Activated naive CD4-positive, alpha-beta T cell treated with anti-CD3 and anti-CD28 coated beads for 36 hours (primary cell): ENCODE measurements around the gene CES2. TPM values are rescaled to one million over a fixed set of nuclear protein-coding genes. Genes with fewer than 3 reads are reported as not detected.
"Not testable (repeated sequence)": the region's sequence is repeated elsewhere in the genome, so short reads cannot be mapped to it uniquely, and the experiment has no call there.

Experiments used
- CTCF ChIA-PET: fragments of 350-600 bp; sonication (Branson Sonifier 250); formaldehyde crosslinking; loops from one replicate; lab custom pipeline; 2021; ENCODE audit warnings: antibody characterized with exemption; lab: Charles Lee
- DNase-seq: peaks from one replicate; pipeline ENCODE4 v3.0.0-alpha.2; 2020
- H3K27ac Mint-ChIP-seq: one replicate; pipeline ENCODE4 v1.8.0; 2021; ENCODE audit warnings: mild to moderate bottlenecking, mixed read lengths
- H3K27me3 Mint-ChIP-seq: one replicate; pipeline ENCODE4 v1.8.0; 2021; ENCODE audit warnings: low read depth, mixed read lengths
- H3K36me3 Mint-ChIP-seq: one replicate; pipeline ENCODE4 v1.8.0; 2021; ENCODE audit warnings: low read depth, mixed read lengths
- H3K4me1 Mint-ChIP-seq: one replicate; pipeline ENCODE4 v1.8.0; 2021; ENCODE audit warnings: low read depth, mixed read lengths
- H3K4me3 Mint-ChIP-seq: one replicate; pipeline ENCODE4 v1.8.0; 2021; ENCODE audit warnings: mild to moderate bottlenecking, moderate library complexity, mixed read lengths
- H3K9me3 Mint-ChIP-seq: one replicate; pipeline ENCODE4 v1.8.0; 2021; ENCODE audit warnings: mixed read lengths
- intact Hi-C: fragments of 100-400 bp; cut with micrococcal nuclease; formaldehyde crosslinking; loops from one replicate; pipeline ENCODE4 v1.15.1; 2023
- total RNA-seq, 2 experiments: library from RNA; stranded (reverse); gene quantifications; one replicate each; pipeline ENCODE4 v1.2.3, GENCODE V29; 2021

The CES2 gene
- total RNA-seq, 2 experiments from 2014 or later = 20.0 to 22.0 TPM

DNA sequence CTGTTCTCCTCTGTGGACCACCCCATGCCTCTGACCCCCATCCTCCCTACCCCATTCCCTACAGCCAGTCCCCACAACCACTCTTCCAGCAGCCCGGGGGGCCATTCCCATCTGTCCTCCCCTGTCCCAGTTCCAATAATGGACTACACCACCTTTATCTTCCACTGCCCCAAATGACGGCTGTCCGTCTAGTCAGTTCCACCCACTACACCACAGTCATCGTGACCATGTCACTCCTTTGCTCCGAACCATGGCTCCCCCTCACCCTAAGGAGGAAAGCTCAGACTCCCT is 39.7 kb upstream of the CES2 start:
- Mint-ChIP-seq H3K27me3 (no peaks in the 10 kb centered on the region), H3K4me3 (no peak overlapping the region), H3K36me3 (peaks cover 3% of the 10 kb centered on the region), H3K4me1 (peaks cover 8% of the 10 kb centered on the region), H3K27ac (no peak overlapping the region), H3K9me3 (no peaks in the 10 kb centered on the region)
- CTCF ChIA-PET = interaction anchor here (0.6 to 6.9 kb wide), 12 partner anchors 9 to 158 kb away, joined by 3 to 44 read pairs (median 4); partner anchors contain the start of genes CDH16 and PDP2
- intact Hi-C loops = loop anchor here (1.0 to 2.0 kb wide), 4 partner anchors 33 to 119 kb away; no protein-coding TSS in a partner anchor
- DNase-seq = no peak

GRCh38 chr16:66895999-66896398 is 39.3 kb upstream of the CES2 start:
- H3K36me3 Mint-ChIP-seq = peaks cover 3% of the 10 kb centered on the region
- H3K4me3 Mint-ChIP-seq = no peak overlapping the region
- CTCF ChIA-PET = interaction anchor here (0.6 to 6.9 kb wide), 7 partner anchors 9 to 57 kb away, joined by 3 to 44 read pairs (median 6); partner anchors contain the start of gene CDH16
- peaks cover 8% of the 10 kb centered on the region for H3K4me1 Mint-ChIP-seq
- no peak for DNase-seq
- H3K9me3 Mint-ChIP-seq = no peaks in the 10 kb centered on the region
- H3K27ac Mint-ChIP-seq = no peak overlapping the region
- no peaks in the 10 kb centered on the region for H3K27me3 Mint-ChIP-seq
- intact Hi-C loops = loop anchor here (1.0 to 2.0 kb wide), 4 partner anchors 32 to 119 kb away; no protein-coding TSS in a partner anchor

DNA sequence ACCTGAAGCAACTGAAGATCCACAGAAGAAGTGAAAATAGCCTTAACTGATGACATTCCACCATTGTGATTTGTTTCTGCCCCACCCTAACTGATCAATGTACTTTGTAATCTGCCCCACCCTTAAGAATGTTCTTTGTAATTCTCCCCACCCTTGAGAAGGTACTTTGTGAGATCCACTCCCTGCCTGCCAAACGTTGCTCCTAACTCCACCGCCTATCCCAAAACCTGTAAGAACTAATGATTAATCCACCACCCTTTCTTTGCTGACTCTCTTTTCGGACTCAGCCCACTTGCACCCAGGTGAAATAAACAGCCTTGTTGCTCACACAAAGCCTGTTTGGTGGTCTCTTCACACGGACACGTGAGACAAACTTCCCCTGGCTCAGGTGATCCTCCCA is 38.6 kb upstream of the CES2 start:
- intact Hi-C loops, H3K36me3 Mint-ChIP-seq, DNase-seq, H3K4me3 Mint-ChIP-seq, H3K27ac Mint-ChIP-seq, H3K27me3 Mint-ChIP-seq, H3K9me3 Mint-ChIP-seq, H3K4me1 Mint-ChIP-seq: not testable (repeated sequence)
- CTCF ChIA-PET = interaction anchor here (0.6 to 6.9 kb wide), 5 partner anchors 11 to 122 kb away, joined by 3 to 44 read pairs (median 4); no protein-coding TSS in a partner anchor

DNA sequence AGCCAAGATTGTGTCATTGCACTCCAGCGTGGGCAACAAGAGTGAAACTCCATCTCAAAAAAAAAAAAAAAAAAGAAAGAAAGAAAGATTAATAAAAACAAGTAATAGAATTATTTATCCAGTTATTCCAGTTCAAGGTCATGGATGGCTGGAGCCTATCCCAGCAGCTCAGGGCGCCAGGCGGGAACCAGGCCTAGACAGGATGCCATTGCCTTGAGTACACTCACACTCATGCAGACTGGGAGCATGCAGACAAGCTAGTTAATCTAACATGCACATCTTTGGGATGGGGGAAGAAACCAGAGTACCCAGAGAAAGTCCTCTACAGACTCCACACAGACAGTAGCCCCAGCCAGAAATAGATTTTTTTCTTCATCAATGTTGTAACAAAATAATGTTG is 37.1 kb upstream of the CES2 start:
- CTCF ChIA-PET = interaction anchor here (1.0 kb wide), 1 partner anchor 18 kb away, joined by 3 read pairs; the partner anchor contains the start of gene PDP2
- H3K9me3 Mint-ChIP-seq = no peaks in the 10 kb centered on the region
- DNase-seq = no peak
- H3K4me3 Mint-ChIP-seq = no peak overlapping the region
- H3K27me3 Mint-ChIP-seq = no peaks in the 10 kb centered on the region
- peaks cover under 1% of the 10 kb centered on the region for H3K4me1 Mint-ChIP-seq
- intact Hi-C loops = no loop called here
- no peak overlapping the region for H3K27ac Mint-ChIP-seq
- H3K36me3 Mint-ChIP-seq = peaks cover under 1% of the 10 kb centered on the region

DNA sequence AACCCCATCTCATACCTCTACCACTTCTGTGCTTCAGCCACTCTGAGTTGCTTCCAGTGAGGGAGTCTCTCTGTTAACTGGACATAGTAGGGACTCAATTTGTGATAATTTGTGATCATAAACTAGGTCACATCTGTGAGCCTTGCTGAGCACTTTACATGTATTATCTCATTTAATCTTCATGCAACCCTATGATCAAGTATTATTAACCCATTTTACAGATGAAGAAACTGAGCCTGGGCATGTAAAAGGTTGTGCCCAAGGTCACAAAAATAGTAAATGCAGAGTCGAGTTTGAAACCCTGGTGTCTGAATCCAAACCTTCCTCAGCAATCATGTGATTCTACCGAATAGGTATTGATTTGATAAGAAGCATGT is 36.4 kb upstream of the CES2 start:
- Mint-ChIP-seq H3K27ac (no peak overlapping the region), H3K4me1 (no peaks in the 10 kb centered on the region), H3K36me3 (no peaks in the 10 kb centered on the region), H3K9me3 (no peaks in the 10 kb centered on the region), H3K27me3 (no peaks in the 10 kb centered on the region), H3K4me3 (no peak overlapping the region)
- intact Hi-C loops = no loop called here
- DNase-seq = no peak
- CTCF ChIA-PET = interaction anchor here (1.0 kb wide), 1 partner anchor 19 kb away, joined by 3 read pairs; the partner anchor contains the start of gene PDP2

DNA sequence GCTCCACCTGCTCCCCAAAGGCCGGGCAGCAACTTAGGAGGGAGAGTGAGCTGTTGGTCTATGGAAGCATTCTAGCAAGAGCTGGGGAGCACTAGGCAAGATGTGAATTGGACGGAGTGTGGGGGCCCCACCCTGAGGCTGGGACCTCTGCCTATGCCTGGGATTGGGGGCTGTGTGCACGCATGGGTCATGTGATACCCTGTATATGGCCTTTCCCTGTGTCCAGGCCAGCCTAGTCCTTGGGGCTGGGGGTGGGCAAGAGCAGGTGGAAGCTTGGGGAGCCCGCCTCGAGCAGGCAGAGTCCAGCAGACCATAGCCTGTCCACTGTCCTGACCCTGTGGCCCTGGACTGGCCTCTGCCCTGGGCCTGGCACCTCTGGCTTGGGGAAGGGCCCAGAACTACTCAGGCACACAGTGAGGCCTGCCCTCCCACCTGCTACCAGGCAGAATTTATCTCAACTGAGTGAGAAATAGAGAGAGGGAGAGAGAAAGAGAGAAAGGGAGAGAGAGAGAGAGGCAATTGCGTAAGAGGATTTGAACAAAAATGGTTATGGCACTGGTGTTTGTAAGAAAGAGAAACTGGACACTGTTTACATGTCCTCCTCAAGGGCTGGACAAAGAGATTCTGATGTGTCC is 35.9 kb upstream of the CES2 start:
- Mint-ChIP-seq H3K9me3 (no peaks in the 10 kb centered on the region), H3K36me3 (no peaks in the 10 kb centered on the region), H3K27ac (no peak overlapping the region), H3K4me1 (no peaks in the 10 kb centered on the region), H3K4me3 (no peak overlapping the region), H3K27me3 (no peaks in the 10 kb centered on the region)
- no peak for DNase-seq
- CTCF ChIA-PET = no interaction called here
- intact Hi-C loops = no loop called here

DNA sequence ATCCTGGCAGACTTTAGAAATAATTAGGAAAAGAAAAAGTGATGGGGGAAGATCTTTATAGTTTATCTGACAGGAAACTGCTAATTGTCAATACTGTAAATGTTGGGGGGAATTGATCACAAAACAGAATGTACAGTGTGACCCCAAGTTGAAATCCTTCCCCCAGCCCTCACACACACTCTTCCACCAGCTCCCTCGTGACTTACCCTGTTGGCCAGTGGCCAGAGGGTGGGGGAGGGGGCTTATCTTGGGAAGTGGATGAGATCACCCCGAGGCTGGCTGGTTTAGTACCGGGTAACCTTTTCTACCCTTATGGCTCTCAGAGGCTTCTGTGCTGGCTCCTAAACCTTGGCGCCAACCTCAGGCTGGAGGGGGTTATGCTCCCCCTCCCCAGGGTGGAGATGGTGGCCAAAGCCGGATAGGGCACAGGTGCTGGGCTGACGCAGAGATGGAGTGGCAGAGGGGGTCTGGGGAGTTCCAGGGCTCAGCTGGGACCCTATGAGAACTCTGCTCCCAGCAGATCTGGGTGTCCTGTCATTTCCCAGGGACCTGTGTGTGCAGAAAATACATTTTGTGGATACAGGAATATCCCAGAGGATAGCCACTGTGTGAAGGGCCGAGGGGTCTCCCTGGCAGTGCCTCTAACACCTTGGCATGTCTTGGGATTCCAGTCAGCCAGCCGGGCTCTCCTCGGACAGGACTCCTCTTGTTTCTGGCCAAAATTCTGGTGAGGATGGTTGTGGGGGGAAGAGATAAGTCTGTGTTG is 35.2 kb upstream of the CES2 start:
- intact Hi-C loops = no loop called here
- no peaks in the 10 kb centered on the region for H3K9me3 Mint-ChIP-seq
- DNase-seq = no peak
- CTCF ChIA-PET = no interaction called here
- no peaks in the 10 kb centered on the region for H3K36me3 Mint-ChIP-seq
- H3K4me3 Mint-ChIP-seq = no peak overlapping the region
- no peak overlapping the region for H3K27ac Mint-ChIP-seq
- no peaks in the 10 kb centered on the region for H3K4me1 Mint-ChIP-seq
- no peaks in the 10 kb centered on the region for H3K27me3 Mint-ChIP-seq

- H3K27me3 Mint-ChIP-seq = no peaks in the 10 kb centered on the region
- no peaks in the 10 kb centered on the region for H3K36me3 Mint-ChIP-seq
- DNase-seq = no peak
- CTCF ChIA-PET = no interaction called here
- peaks cover 3% of the 10 kb centered on the region for H3K4me1 Mint-ChIP-seq
- H3K9me3 Mint-ChIP-seq = no peaks in the 10 kb centered on the region
- H3K27ac Mint-ChIP-seq = no peak overlapping the region
- intact Hi-C loops = no loop called here
- no peak overlapping the region for H3K4me3 Mint-ChIP-seq
Measured at GRCh38 chr16:66900721-66901441, 34.4 kb upstream of the CES2 start.

DNA sequence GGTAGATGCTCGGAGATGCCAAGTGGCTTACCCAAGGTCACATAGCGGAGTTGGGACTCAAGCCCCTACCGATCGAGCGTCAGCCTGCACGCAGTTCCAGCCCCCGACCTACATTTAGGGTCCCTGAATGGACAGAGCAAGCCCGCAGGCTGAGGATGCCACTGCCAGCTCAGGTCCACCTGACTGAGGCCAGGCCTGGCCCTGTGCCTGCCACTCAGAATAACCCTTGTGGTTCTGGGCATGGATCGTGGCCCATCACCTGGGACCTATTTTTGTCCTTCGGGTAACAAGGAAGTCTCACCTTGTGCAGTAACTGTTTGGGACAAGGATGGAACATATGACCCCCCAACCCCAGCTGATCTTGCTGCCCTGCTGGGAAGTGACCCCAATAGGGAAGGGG is 33.7 kb upstream of the CES2 start:
- CTCF ChIA-PET = interaction anchor here (1.0 to 1.2 kb wide), 2 partner anchors 9 to 27 kb away, joined by 3 to 5 read pairs; no protein-coding TSS in a partner anchor
- DNase-seq = no peak
- Mint-ChIP-seq H3K27me3 (no peaks in the 10 kb centered on the region), H3K27ac (no peak overlapping the region), H3K9me3 (no peaks in the 10 kb centered on the region), H3K4me3 (no peak overlapping the region), H3K36me3 (no peaks in the 10 kb centered on the region), H3K4me1 (peaks cover 8% of the 10 kb centered on the region)
- intact Hi-C loops = no loop called here

DNA sequence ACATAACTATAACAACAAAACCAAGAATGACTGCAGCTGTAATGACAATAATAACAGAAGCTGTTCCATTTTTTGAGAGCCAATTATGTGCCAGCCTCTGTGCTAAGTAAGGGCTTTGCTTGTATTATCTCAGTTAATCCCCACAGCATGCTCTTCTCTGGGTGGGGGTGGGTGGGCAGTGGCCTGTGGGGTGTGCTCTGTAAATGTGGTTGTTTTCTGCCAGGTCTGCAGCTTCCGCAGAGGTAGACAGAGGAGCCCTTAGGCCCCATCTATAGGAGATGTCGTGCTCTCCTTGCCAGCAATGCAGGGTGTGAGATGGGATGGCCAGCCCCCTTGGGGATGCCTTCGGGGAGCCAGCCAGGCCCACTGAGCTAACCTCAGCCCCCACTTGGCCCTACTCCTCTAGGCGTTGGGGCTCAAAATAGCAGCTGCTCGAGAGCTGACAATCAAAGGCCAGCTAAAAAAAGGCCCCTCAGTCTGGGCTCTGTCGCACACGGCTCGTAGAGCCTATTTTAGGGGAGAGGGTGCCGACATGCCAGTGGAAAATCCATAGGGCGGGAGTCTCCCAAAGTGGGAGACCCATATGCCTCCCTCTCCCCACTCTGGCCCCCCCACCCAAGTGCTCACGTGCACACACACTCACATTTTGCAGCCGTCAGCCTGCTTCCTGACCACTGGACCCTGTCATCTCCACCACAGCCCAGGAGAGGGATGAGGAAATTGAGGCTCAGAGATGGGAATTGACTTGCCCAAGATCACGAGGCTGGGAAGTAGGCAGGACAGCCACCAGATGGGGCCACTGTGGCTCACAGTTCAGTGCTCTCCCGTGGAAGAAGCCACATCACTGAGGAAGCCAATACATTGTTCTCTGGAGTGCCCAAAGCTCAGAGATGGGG is 32.4 kb upstream of the CES2 start:
- Mint-ChIP-seq H3K4me3 (no peak overlapping the region), H3K4me1 (peaks cover 8% of the 10 kb centered on the region), H3K27ac (no peak overlapping the region), H3K36me3 (no peaks in the 10 kb centered on the region), H3K9me3 (no peaks in the 10 kb centered on the region), H3K27me3 (no peaks in the 10 kb centered on the region)
- intact Hi-C loops = no loop called here
- no peak for DNase-seq
- CTCF ChIA-PET = interaction anchor here (0.6 to 1.2 kb wide), 4 partner anchors 10 to 82 kb away, joined by 3 to 5 read pairs (median 3); no protein-coding TSS in a partner anchor

DNA sequence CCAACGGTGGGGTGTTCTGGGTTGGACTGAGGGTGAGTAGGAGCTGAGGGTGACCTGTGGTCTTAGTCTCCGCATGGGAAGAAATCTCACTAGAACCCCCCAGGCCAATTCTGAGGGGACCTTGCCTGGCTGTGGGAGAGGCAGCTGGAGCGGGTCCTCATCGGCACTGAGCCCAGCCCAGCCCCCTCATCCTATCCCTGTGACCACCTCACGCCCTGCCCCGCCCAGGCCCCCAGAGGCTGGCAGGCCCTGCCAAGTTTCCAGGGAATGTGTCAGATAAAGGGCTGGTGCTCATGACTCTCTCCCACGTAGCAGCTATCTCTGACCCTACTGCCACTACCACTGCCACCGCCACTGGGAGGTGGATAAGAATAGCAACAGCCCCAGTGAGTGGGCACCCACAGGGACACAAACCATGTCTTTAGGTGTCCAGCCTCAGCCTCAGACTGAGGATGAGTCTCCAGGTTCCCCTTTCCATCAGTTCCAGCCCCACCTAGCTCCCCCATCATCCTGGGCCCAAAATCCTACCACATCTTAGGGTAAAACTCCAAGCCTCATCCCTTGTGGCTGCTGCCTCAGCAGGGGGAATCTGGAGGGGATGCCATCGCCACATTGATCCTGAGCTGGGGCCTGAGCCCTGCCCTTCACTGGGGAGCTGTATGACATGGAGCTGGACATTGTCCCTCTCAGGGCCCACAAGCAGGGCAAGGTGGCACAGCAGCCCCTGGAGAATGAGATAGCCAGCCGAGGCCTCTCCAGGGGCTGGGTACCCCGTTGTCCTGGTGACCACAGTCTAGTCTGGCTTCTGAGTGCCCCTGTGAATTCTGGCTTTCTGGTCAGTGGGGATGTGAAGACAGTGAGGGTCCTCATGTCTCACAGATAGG is 31.5 kb upstream of the CES2 start:
- no peaks in the 10 kb centered on the region for H3K27me3 Mint-ChIP-seq
- H3K27ac Mint-ChIP-seq = no peak overlapping the region
- H3K9me3 Mint-ChIP-seq = no peaks in the 10 kb centered on the region
- peaks cover 8% of the 10 kb centered on the region for H3K4me1 Mint-ChIP-seq
- no peaks in the 10 kb centered on the region for H3K36me3 Mint-ChIP-seq
- intact Hi-C loops = no loop called here
- CTCF ChIA-PET = interaction anchor here (0.6 to 2.9 kb wide), 4 partner anchors 9 to 83 kb away, joined by 3 to 10 read pairs (median 3); no protein-coding TSS in a partner anchor
- DNase-seq = no peak
- no peak overlapping the region for H3K4me3 Mint-ChIP-seq
